GM23338 (cell line): ENCODE measurements around the gene CCDC85B. TPM values are rescaled to one million over a fixed set of nuclear protein-coding genes. Genes with fewer than 3 reads are reported as not detected.

ENCODE experiments used
- ATAC-seq: fragments of 200-7000 bp; cut with Tn5 transposase; 3 replicates; pipeline ENCODE4 v1.9.1; 2020
- DNase-seq: peaks from one replicate; pipeline ENCODE4 v3.0.0-alpha.2; 2015; ENCODE audit warnings: low spot score
- H2AFZ ChIP-seq: fragments of 200-600 bp; sonication (generic); 2 replicates; pipeline ENCODE4 v1.8.0; 2016; ENCODE audit warnings: antibody characterized with exemption, mild to moderate bottlenecking, moderate library complexity
- H3F3A ChIP-seq: fragments of 200-600 bp; sonication (generic); replicated peaks from 2 replicates; pipeline ENCODE4 v1.8.0; 2017; ENCODE audit warnings: antibody characterized with exemption, mixed run types, low read depth
- H3K27ac ChIP-seq: fragments of 200-600 bp; sonication (generic); 2 replicates; pipeline ENCODE4 v1.6.1; 2016; ENCODE audit warnings: low read depth
- H3K27me3 ChIP-seq: fragments of 200-600 bp; sonication (generic); 2 replicates; pipeline ENCODE4 v1.8.0; 2016; ENCODE audit warnings: mild to moderate bottlenecking, mixed run types, moderate library complexity; ENCODE audit not compliant: insufficient read depth
- H3K36me3 ChIP-seq: fragments of 200-600 bp; sonication (generic); 2 replicates; pipeline ENCODE4 v1.8.0; 2016; ENCODE audit warnings: mild to moderate bottlenecking; ENCODE audit not compliant: insufficient read depth
- H3K4me1 ChIP-seq: fragments of 200-600 bp; sonication (generic); 2 replicates; pipeline ENCODE4 v1.8.0; 2016; ENCODE audit warnings: mild to moderate bottlenecking, moderate library complexity; ENCODE audit not compliant: insufficient read depth
- H3K4me2 ChIP-seq: fragments of 200-600 bp; sonication (generic); 2 replicates; pipeline ENCODE4 v1.7.1; 2017; ENCODE audit warnings: mixed run types
- H3K4me3 ChIP-seq: fragments of 200-600 bp; sonication (generic); 2 replicates; pipeline ENCODE4 v1.6.1; 2016; ENCODE audit warnings: mixed run types
- H3K79me2 ChIP-seq: fragments of 200-600 bp; sonication (generic); replicated peaks from 2 replicates; pipeline ENCODE4 v1.8.0; 2017; ENCODE audit warnings: mild to moderate bottlenecking; ENCODE audit not compliant: insufficient read depth
- H3K9me2 ChIP-seq: fragments of 200-600 bp; sonication (generic); 2 replicates; pipeline ENCODE4 v1.8.0; 2017; ENCODE audit not compliant: insufficient read depth
- H4K20me1 ChIP-seq: fragments of 200-600 bp; sonication (generic); replicated peaks from 2 replicates; pipeline ENCODE4 v1.8.0; 2017; ENCODE audit warnings: mild to moderate bottlenecking; ENCODE audit not compliant: insufficient read depth
- H3K27ac Mint-ChIP-seq: 2 replicates; pipeline ENCODE4 v1.8.0; 2020; ENCODE audit warnings: inconsistent platforms, mild to moderate bottlenecking, moderate library complexity, mixed read lengths
- H3K27me3 Mint-ChIP-seq: 3 replicates; pipeline ENCODE4 v1.8.0; 2022; ENCODE audit warnings: low read depth, mild to moderate bottlenecking, moderate library complexity, mixed read lengths, inconsistent platforms; ENCODE audit not compliant: insufficient read depth, poor library complexity
- H3K36me3 Mint-ChIP-seq: 3 replicates; pipeline ENCODE4 v1.8.0; 2021; ENCODE audit warnings: low read depth, mild to moderate bottlenecking, inconsistent platforms, moderate library complexity, mixed read lengths
- H3K4me1 Mint-ChIP-seq: 3 replicates; pipeline ENCODE4 v1.8.0; 2020; ENCODE audit warnings: mild to moderate bottlenecking, inconsistent platforms, mixed read lengths
- H3K4me3 Mint-ChIP-seq: 3 replicates; pipeline ENCODE4 v1.8.0; 2021; ENCODE audit warnings: moderate library complexity, mild to moderate bottlenecking, inconsistent platforms, mixed read lengths
- H3K9me3 Mint-ChIP-seq: 3 replicates; pipeline ENCODE4 v1.8.0; 2020; ENCODE audit warnings: moderate library complexity, mild to moderate bottlenecking, inconsistent platforms, mixed read lengths
- CREB1 ChIP-seq: fragments of 250-450 bp; sonication (Bioruptor Pico); IDR thresholded peaks from 2 replicates; pipeline ENCODE4 v1.5.0; 2020; ENCODE audit warnings: low read depth, mild to moderate bottlenecking, moderate library complexity
- EZH2 ChIP-seq: fragments of 200-600 bp; sonication (generic); IDR thresholded peaks from one replicate; pipeline ENCODE4 v1.8.0; 2017; ENCODE audit warnings: antibody characterized with exemption, mild to moderate bottlenecking, low read depth; ENCODE audit not compliant: unreplicated experiment
- EZH2phosphoT487 ChIP-seq: fragments of 200-600 bp; sonication (generic); IDR thresholded peaks from one replicate; pipeline ENCODE4 v1.8.1; 2018; ENCODE audit warnings: antibody characterized with exemption; ENCODE audit not compliant: unreplicated experiment
- JUNB ChIP-seq: IDR thresholded peaks from one replicate; pipeline ENCODE4 v1.6.1; 2016; ENCODE audit warnings: antibody characterized with exemption; ENCODE audit not compliant: unreplicated experiment
- NANOG ChIP-seq: IDR thresholded peaks from 2 replicates; pipeline ENCODE4 v1.6.1; 2016; ENCODE audit warnings: antibody characterized with exemption, borderline replicate concordance
- POLR2AphosphoS5 ChIP-seq: IDR thresholded peaks from 2 replicates; pipeline ENCODE4 v1.6.1; 2016; ENCODE audit warnings: antibody characterized with exemption, low read depth
- STAT1 ChIP-seq: IDR thresholded peaks from one replicate; pipeline ENCODE4 v1.6.1; 2016; ENCODE audit warnings: antibody characterized with exemption; ENCODE audit not compliant: unreplicated experiment
- ZNF114 ChIP-seq: fragments of 250-450 bp; sonication (Bioruptor Pico); IDR thresholded peaks from 2 replicates; pipeline ENCODE4 v1.5.0; 2020; ENCODE audit warnings: mild to moderate bottlenecking, moderate library complexity
- ZNF331 ChIP-seq: fragments of 250-450 bp; sonication (Bioruptor Pico); IDR thresholded peaks from 2 replicates; pipeline ENCODE4 v1.5.0; 2020; ENCODE audit warnings: low read depth, mild to moderate bottlenecking, moderate library complexity
- polyA plus RNA-seq: library from polyadenylated mRNA; unstranded; fragments of >200 nt; fragmentation: Nextera tagmentation; extraction: Ambion mirVana; gene quantifications from 2 replicates; pipeline ENCODE4 v1.2.1, GENCODE V29; 2016
- total RNA-seq: library from RNA; depleted of rRNA; stranded (reverse); fragments of >200 nt; shearing (Covaris generic); gene quantifications from 2 replicates; pipeline ENCODE4 v1.2.3, GENCODE V29; 2014
- TF ChIP-seq, protein P1 (sequence below): IDR thresholded peaks from one replicate; pipeline ENCODE4 v1.6.1; 2018; ENCODE audit warnings: antibody characterized with exemption; ENCODE audit not compliant: unreplicated experiment
- TF ChIP-seq, protein P2 (sequence below): IDR thresholded peaks from 2 replicates; pipeline ENCODE4 v1.6.1; 2016; ENCODE audit warnings: antibody characterized with exemption
- TF ChIP-seq, protein P3 (sequence below), 2 experiments: fragments of 200-600 bp in 1 of 2; sonication (generic) in 1 of 2; conservative IDR thresholded peaks; 2 replicates each; pipeline versions ENCODE4 v1.5.1 to v1.6.1; 2016 to 2017; ENCODE audit warnings: antibody characterized with exemption in 2 of 2, low read depth in 2 of 2, mild to moderate bottlenecking in 2 of 2, moderate library complexity in 1 of 2

CCDC85B gene
- total and polyA plus RNA-seq, 2 experiments from 2014 or later, result 54.5 to 66.3 TPM

DNA sequence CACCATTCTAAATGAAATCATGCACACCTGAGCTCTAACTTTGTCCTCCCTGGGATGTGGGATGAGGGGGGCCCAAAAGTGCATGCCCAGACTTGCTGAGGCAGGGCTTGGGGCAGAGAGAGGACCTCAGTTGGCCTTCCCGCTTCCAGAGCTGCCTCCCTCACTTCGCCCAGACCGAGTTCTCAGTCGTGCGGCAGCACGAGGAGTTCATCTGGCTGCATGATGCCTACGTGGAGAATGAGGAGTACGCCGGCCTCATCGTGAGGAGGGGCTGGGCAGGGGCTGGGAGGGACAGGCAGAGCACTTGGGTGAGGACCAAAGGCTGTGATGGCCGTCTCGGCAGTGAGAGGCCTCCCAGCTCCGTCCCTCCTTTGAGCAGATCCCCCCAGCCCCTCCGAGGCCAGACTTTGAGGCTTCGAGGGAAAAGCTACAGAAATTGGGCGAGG is 40.7 kb upstream of the CCDC85B start (continued):
- TF ChIP-seq POLR2AphosphoS5, result no peak
- TF ChIP-seq JUNB, result no peak
- TF ChIP-seq, protein P1, sequence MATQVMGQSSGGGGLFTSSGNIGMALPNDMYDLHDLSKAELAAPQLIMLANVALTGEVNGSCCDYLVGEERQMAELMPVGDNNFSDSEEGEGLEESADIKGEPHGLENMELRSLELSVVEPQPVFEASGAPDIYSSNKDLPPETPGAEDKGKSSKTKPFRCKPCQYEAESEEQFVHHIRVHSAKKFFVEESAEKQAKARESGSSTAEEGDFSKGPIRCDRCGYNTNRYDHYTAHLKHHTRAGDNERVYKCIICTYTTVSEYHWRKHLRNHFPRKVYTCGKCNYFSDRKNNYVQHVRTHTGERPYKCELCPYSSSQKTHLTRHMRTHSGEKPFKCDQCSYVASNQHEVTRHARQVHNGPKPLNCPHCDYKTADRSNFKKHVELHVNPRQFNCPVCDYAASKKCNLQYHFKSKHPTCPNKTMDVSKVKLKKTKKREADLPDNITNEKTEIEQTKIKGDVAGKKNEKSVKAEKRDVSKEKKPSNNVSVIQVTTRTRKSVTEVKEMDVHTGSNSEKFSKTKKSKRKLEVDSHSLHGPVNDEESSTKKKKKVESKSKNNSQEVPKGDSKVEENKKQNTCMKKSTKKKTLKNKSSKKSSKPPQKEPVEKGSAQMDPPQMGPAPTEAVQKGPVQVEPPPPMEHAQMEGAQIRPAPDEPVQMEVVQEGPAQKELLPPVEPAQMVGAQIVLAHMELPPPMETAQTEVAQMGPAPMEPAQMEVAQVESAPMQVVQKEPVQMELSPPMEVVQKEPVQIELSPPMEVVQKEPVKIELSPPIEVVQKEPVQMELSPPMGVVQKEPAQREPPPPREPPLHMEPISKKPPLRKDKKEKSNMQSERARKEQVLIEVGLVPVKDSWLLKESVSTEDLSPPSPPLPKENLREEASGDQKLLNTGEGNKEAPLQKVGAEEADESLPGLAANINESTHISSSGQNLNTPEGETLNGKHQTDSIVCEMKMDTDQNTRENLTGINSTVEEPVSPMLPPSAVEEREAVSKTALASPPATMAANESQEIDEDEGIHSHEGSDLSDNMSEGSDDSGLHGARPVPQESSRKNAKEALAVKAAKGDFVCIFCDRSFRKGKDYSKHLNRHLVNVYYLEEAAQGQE, result no peak
- no peak for TF ChIP-seq CREB1 (CRISPR knock-in tag)
- TF ChIP-seq EZH2phosphoT487, result no peak
- TF ChIP-seq, protein P2, sequence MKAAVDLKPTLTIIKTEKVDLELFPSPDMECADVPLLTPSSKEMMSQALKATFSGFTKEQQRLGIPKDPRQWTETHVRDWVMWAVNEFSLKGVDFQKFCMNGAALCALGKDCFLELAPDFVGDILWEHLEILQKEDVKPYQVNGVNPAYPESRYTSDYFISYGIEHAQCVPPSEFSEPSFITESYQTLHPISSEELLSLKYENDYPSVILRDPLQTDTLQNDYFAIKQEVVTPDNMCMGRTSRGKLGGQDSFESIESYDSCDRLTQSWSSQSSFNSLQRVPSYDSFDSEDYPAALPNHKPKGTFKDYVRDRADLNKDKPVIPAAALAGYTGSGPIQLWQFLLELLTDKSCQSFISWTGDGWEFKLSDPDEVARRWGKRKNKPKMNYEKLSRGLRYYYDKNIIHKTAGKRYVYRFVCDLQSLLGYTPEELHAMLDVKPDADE, result no peak
- no peak for TF ChIP-seq ZNF114
- TF ChIP-seq ZNF331 (CRISPR knock-in tag), result no peak
- TF ChIP-seq, protein P3, sequence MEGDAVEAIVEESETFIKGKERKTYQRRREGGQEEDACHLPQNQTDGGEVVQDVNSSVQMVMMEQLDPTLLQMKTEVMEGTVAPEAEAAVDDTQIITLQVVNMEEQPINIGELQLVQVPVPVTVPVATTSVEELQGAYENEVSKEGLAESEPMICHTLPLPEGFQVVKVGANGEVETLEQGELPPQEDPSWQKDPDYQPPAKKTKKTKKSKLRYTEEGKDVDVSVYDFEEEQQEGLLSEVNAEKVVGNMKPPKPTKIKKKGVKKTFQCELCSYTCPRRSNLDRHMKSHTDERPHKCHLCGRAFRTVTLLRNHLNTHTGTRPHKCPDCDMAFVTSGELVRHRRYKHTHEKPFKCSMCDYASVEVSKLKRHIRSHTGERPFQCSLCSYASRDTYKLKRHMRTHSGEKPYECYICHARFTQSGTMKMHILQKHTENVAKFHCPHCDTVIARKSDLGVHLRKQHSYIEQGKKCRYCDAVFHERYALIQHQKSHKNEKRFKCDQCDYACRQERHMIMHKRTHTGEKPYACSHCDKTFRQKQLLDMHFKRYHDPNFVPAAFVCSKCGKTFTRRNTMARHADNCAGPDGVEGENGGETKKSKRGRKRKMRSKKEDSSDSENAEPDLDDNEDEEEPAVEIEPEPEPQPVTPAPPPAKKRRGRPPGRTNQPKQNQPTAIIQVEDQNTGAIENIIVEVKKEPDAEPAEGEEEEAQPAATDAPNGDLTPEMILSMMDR (conservative IDR thresholded peaks at IDR 0.05; ENCODE audit: low read depth in 2 of 2), result no peak
- no peak for TF ChIP-seq EZH2
- TF ChIP-seq NANOG, result no peak
- TF ChIP-seq STAT1, result no peak

DNA sequence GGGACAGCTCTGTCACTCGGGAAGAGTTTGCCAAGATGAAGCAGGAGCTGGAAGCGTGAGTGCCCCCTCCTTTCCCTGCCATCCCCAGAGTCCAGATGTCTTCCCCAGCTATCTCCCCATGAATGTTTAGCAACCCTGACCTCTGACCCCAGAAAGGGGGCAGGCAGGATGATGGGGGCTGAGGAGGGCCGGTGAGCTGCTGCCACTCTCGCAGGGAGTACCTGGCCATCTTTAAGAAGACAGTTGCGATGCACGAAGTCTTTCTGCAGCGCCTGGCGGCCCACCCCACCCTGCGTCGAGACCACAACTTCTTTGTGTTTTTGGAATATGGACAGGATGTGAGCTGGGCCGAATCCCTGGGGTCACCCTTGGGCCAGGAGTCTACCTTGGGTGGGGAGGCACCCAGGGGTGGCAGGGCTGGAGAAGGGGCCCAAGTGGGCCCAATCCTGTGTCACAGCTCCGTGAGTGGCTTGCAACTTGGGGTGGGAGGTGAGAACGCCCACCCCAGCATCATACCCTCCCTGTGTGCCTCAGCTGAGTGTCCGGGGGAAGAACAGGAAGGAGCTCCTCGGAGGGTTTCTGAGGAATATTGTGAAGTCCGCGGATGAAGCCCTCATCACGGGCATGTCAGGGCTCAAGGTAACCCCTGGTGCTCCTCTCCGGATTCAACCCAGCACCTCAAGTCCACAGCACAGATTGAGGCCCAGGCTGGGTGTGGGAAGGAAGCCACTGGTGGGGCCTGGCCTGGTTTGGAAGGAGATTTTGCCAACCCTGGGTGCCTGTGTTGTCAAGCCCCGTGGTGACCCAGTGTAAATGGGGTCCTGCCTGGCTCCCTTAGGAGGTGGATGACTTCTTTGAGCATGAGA is 40.0 kb upstream of the CCDC85B start:
- peaks cover 18% of the 10 kb centered on the region for H3K79me2 ChIP-seq
- H3K27me3 ChIP-seq, result no peaks in the 10 kb centered on the region
- Mint-ChIP-seq H3K36me3 (peaks cover 49% of the 10 kb centered on the region), H3K9me3 (peaks cover 12% of the 10 kb centered on the region), H3K4me1 (peaks cover 14% of the 10 kb centered on the region; the same call in 2 of the 3 replicates), H3K27me3 (peaks cover 51% of the 10 kb centered on the region), H3K27ac (no peak overlapping the region), H3K4me3 (no peak overlapping the region)
- H3K4me1 ChIP-seq, result no peaks in the 10 kb centered on the region; the same call in 1 of the 2 replicates
- peaks cover 19% of the 10 kb centered on the region for H4K20me1 ChIP-seq
- ATAC-seq (no peak), DNase-seq (no peak)
- TF ChIP-seq, protein P3 (conservative IDR thresholded peaks at IDR 0.05; ENCODE audit: low read depth in 2 of 2), result no peak
- TF ChIP-seq, protein P1, result no peak
- no peak for TF ChIP-seq ZNF331 (CRISPR knock-in tag)
- H3F3A ChIP-seq, result peaks cover 43% of the 10 kb centered on the region
- H3K4me2 ChIP-seq, result no peak overlapping the region
- no peak overlapping the region for H2AFZ ChIP-seq
- peaks cover 22% of the 10 kb centered on the region for H3K36me3 ChIP-seq
- H3K27ac ChIP-seq, result no peak overlapping the region
- H3K4me3 ChIP-seq, result no peak overlapping the region
- H3K9me2 ChIP-seq, result no peaks in the 10 kb centered on the region
